B cell (primary cell): Measurements from ENCODE around the gene TMEM273. TPM values are rescaled to one million over a fixed set of nuclear protein-coding genes. Genes with fewer than 3 reads are reported as not detected.

Experiments
- ATAC-seq: fragments of 200-7000 bp; cut with Tn5 transposase; one replicate; pipeline ENCODE4 v1.10.0; 2021; ENCODE audit warnings: low read depth, mild to moderate bottlenecking, moderate number of reproducible peaks, moderate library complexity
- CTCF ChIA-PET: fragments of 350-600 bp; sonication (Branson Sonifier 250); formaldehyde crosslinking; loops from one replicate; lab custom pipeline; 2021; ENCODE audit warnings: antibody characterized with exemption, inconsistent platforms; lab: Charles Lee
- POLR2A ChIA-PET: fragments of 350-600 bp; sonication (Branson Sonifier 250); formaldehyde crosslinking; loops from one replicate; lab custom pipeline; 2021; ENCODE audit warnings: antibody characterized with exemption; lab: Charles Lee
- DNase-seq: peaks from one replicate; pipeline ENCODE4 v3.0.0; 2013
- H2AFZ ChIP-seq: 2 replicates; pipeline ENCODE4 v1.6.1; 2012; ENCODE audit warnings: mild to moderate bottlenecking, low read depth, low read length; ENCODE audit not compliant: insufficient read depth, poor library complexity, severe bottlenecking
- H3K27ac ChIP-seq, 2 donors: 1 replicate in 1 of 2; 2 replicates in 1 of 2; pipeline ENCODE4 v1.5.1; 2012 to 2013; ENCODE audit warnings: low read length in 2 of 2, mild to moderate bottlenecking in 2 of 2, moderate library complexity in 1 of 2
- H3K27me3 ChIP-seq, 4 experiments: fragments of 200-600 bp in 1 of 4; sonication (generic) in 1 of 4; replicated peaks in 1 of 4; 1 replicate in 2 of 4; 2 replicates in 2 of 4; pipeline versions ENCODE4 v1.6.1 to v1.7.0; 2013 to 2016; ENCODE audit warnings: low read length in 3 of 4, mild to moderate bottlenecking in 2 of 4, mixed read lengths in 1 of 4, moderate library complexity in 1 of 4; ENCODE audit not compliant: insufficient read depth in 4 of 4, control insufficient read depth in 3 of 4; ENCODE audit errors: control extremely low read depth in 1 of 4
- H3K36me3 ChIP-seq, 2 experiments: replicated peaks in 1 of 2; 1 replicate in 1 of 2; 2 replicates in 1 of 2; pipeline versions ENCODE4 v1.6.1 to v1.7.1; 2013; ENCODE audit warnings: low read length in 1 of 2; ENCODE audit not compliant: insufficient read depth in 2 of 2, control insufficient read depth in 1 of 2; ENCODE audit errors: control extremely low read depth in 1 of 2, extremely low read depth in 1 of 2
- H3K4me1 ChIP-seq, 2 donors: fragments of 200-600 bp in 1 of 2; sonication (generic) in 1 of 2; 1 replicate in 1 of 2; 2 replicates in 1 of 2; pipeline versions ENCODE4 v1.5.1 to v1.6.1; 2013 to 2017; ENCODE audit warnings: low read length in 2 of 2; ENCODE audit not compliant: control insufficient read depth in 2 of 2, insufficient read depth in 2 of 2
- H3K4me2 ChIP-seq: replicated peaks from 2 replicates; pipeline ENCODE3; 2012; ENCODE audit warnings: mild to moderate bottlenecking, low read depth, low read length; ENCODE audit not compliant: poor library complexity, severe bottlenecking
- H3K4me3 ChIP-seq, 5 experiments: fragments of 200-600 bp in 1 of 5; sonication (generic) in 1 of 5; 1 replicate in 3 of 5; 2 replicates in 2 of 5; pipeline versions ENCODE4 v1.5.1 to v1.7.0; 2011 to 2016; ENCODE audit warnings: low read length in 4 of 5, mild to moderate bottlenecking in 4 of 5, low read depth in 2 of 5, control low read depth in 1 of 5, moderate library complexity in 1 of 5; ENCODE audit not compliant: insufficient read depth in 1 of 5; ENCODE audit errors: control extremely low read depth in 1 of 5, extremely low read depth in 1 of 5
- H3K79me2 ChIP-seq: fragments of 200-600 bp; sonication (generic); one replicate; pipeline ENCODE4 v1.6.0; 2016; ENCODE audit warnings: low read length; ENCODE audit not compliant: control insufficient read depth, insufficient read depth
- H3K9ac ChIP-seq: fragments of 200-600 bp; sonication (generic); 2 replicates; pipeline ENCODE4 v1.6.1; 2017; ENCODE audit warnings: mild to moderate bottlenecking, low read length, moderate library complexity
- H3K9me3 ChIP-seq, 3 donors: one replicate each; pipeline versions ENCODE4 v1.6.1 to v1.7.1; 2013; ENCODE audit warnings: low read length in 2 of 3; ENCODE audit not compliant: control insufficient read depth in 2 of 3, insufficient read depth in 1 of 3; ENCODE audit errors: control extremely low read depth in 1 of 3
- H4K20me1 ChIP-seq: 2 replicates; pipeline ENCODE4 v1.6.0; 2012; ENCODE audit warnings: mild to moderate bottlenecking, low read length; ENCODE audit not compliant: insufficient read depth, control insufficient read depth, poor library complexity, severe bottlenecking
- H3K27ac Mint-ChIP-seq: one replicate; pipeline ENCODE4 v1.8.0; 2021; ENCODE audit warnings: mixed read lengths
- H3K27me3 Mint-ChIP-seq: one replicate; pipeline ENCODE4 v1.8.0; 2021; ENCODE audit warnings: mixed read lengths
- H3K4me1 Mint-ChIP-seq: one replicate; pipeline ENCODE4 v1.8.0; 2021; ENCODE audit warnings: mixed read lengths
- H3K4me3 Mint-ChIP-seq: one replicate; pipeline ENCODE4 v1.8.0; 2021; ENCODE audit warnings: mixed read lengths
- H3K9me3 Mint-ChIP-seq: one replicate; pipeline ENCODE4 v1.8.0; 2022; ENCODE audit warnings: mixed read lengths; ENCODE audit not compliant: insufficient read depth
- CTCF ChIP-seq: fragments of 200-600 bp; IDR thresholded peaks from one replicate; pipeline ENCODE4 v1.8.0; 2022; ENCODE audit warnings: antibody characterized with exemption, mild to moderate bottlenecking
- EZH2 ChIP-seq: IDR thresholded peaks from 2 replicates; pipeline ENCODE4 v1.6.1; 2012; ENCODE audit warnings: borderline replicate concordance, low read depth, mild to moderate bottlenecking, moderate library complexity, low read length; ENCODE audit not compliant: insufficient read depth, poor library complexity, severe bottlenecking
- WGBS: methylation state at CpG from one replicate; pipeline ENCODE4 v1.1.5; 2013; ENCODE audit warnings: missing lambda C conversion rate; ENCODE audit not compliant: insufficient coverage; 5-methylcytosine and 5-hydroxymethylcytosine counted together
- intact Hi-C: fragments of 100-400 bp; cut with micrococcal nuclease; formaldehyde crosslinking; loops from one replicate; pipeline ENCODE4 v1.10.0; 2022
- polyA plus RNA-seq: library from polyadenylated mRNA; depleted of rRNA; stranded (reverse); fragments of >200 nt; gene quantifications from 2 replicates; pipeline ENCODE4 v1.2.3, GENCODE V29; 2012
- total RNA-seq, 2 donors: library from RNA; stranded (reverse); fragments of 120-200 nt in 1 of 2; gene quantifications; 1 replicate in 1 of 2; 2 replicates in 1 of 2; pipeline versions ENCODE4 v1.2.3 to v1.2.4, GENCODE V29; 2013 to 2022

TMEM273 gene
- total and polyA plus RNA-seq, 2 donors (not counting 1 experiment from before 2014, with no cell fraction given): 36.0 to 36.4 TPM

DNA sequence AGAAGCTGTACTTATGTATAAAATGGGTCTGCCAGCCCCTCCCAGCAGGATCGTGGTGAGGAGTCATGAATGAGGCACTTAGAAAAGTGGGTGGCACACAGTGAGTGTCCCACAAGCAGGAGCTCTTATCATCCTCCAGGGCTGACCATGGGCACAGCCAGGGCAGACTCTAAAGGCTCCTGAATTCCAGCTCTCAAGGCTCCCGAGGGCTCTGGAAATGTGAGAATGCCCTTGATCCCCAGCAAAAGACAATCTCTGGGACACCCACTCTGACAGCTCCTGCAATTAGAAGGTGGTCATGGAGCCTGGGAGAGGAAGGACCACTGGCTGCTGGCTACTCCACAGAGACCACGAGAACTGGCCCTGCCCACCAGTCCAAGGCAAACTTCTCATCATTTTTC, 74.5 kb downstream of the TMEM273 start:
- CTCF ChIA-PET: no interaction called here
- no peaks in the 10 kb centered on the region for H4K20me1 ChIP-seq
- no peak overlapping the region for H3K27ac Mint-ChIP-seq
- no peak overlapping the region for H3K9ac ChIP-seq
- H3K27me3 Mint-ChIP-seq: peaks cover 24% of the 10 kb centered on the region
- H3K9me3 Mint-ChIP-seq: no peaks in the 10 kb centered on the region
- DNase-seq (no peak), ATAC-seq (no peak)
- TF ChIP-seq CTCF: no peak
- TF ChIP-seq EZH2: no peak
- H3K9me3 ChIP-seq: peaks cover 0 to 5% (median 0%) of the 10 kb centered on the region in 3 donors
- no peak overlapping the region for H3K27ac ChIP-seq
- no peak overlapping the region for H3K4me2 ChIP-seq
- no peak overlapping the region for H3K4me3 ChIP-seq
- peaks cover 4 to 5% of the 10 kb centered on the region in 2 donors for H3K4me1 ChIP-seq
- POLR2A ChIA-PET: no interaction called here
- peaks cover 0 to 49% (median 16%) of the 10 kb centered on the region in 4 experiments for H3K27me3 ChIP-seq
- H3K36me3 ChIP-seq: no peaks in the 10 kb centered on the region
- intact Hi-C loops: no loop called here
- no peak overlapping the region for H2AFZ ChIP-seq
- H3K4me1 Mint-ChIP-seq: peaks cover 4% of the 10 kb centered on the region
- WGBS: 84% methylated on average over 3 of the region's 3 CpGs
- no peak overlapping the region for H3K4me3 Mint-ChIP-seq
- no peaks in the 10 kb centered on the region for H3K79me2 ChIP-seq

GRCh38 chr10:49112851-49113250, 75.3 kb downstream of the TMEM273 start:
- H3K4me3 Mint-ChIP-seq: no peak overlapping the region
- Histone ChIP-seq H3K4me1 (peaks cover 4 to 5% of the 10 kb centered on the region in 2 donors), H4K20me1 (no peaks in the 10 kb centered on the region), H3K27ac (no peak overlapping the region), H3K36me3 (no peaks in the 10 kb centered on the region), H3K9me3 (peaks cover 0 to 5% (median 0%) of the 10 kb centered on the region in 3 donors), H3K79me2 (no peaks in the 10 kb centered on the region), H3K9ac (no peak overlapping the region), H3K4me3 (no peak overlapping the region), H3K4me2 (no peak overlapping the region), H2AFZ (no peak overlapping the region), H3K27me3 (peaks cover 0 to 49% (median 16%) of the 10 kb centered on the region in 4 experiments)
- CTCF ChIA-PET: no interaction called here
- TF ChIP-seq CTCF (no peak), EZH2 (no peak)
- intact Hi-C loops: no loop called here
- ATAC-seq (no peak), DNase-seq (no peak)
- H3K9me3 Mint-ChIP-seq: no peaks in the 10 kb centered on the region
- WGBS: 18% methylated on average over 2 of the region's 3 CpGs
- H3K27me3 Mint-ChIP-seq: peaks cover 23% of the 10 kb centered on the region
- no peak overlapping the region for H3K27ac Mint-ChIP-seq
- H3K4me1 Mint-ChIP-seq: peaks cover 4% of the 10 kb centered on the region
- POLR2A ChIA-PET: no interaction called here
